GM12875 (cell line): Measurements from ENCODE around the gene WDPCP.

Source experiments
- H3K4me3 ChIP-seq: one replicate; pipeline ENCODE4 v1.5.1; 2011; ENCODE audit warnings: low read depth, low read length, control low read depth
- TF ChIP-seq, protein P1 (sequence below): IDR thresholded peaks from 2 replicates; pipeline ENCODE4 v1.5.1; 2011; ENCODE audit warnings: low read depth, mild to moderate bottlenecking, control low read depth, inconsistent platforms, low read length, moderate library complexity, borderline replicate concordance; ENCODE audit not compliant: insufficient read depth

Gene WDPCP

DNA sequence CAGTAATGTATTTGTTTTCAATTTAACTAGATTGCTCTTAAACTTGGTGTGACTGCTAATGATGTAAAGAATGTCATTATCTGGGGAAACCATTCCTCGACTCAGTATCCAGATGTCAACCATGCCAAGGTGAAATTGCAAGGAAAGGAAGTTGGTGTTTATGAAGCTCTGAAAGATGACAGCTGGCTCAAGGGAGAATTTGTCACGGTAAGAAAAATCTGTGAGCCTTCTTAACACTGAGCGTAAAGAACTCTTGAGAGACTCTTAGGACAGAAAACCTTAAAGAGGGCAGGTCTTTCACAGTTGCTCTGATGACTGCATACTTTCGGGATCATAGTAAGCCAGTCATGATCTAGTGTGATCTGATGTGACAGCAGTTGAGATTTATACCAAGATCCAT lies 16.4 kb upstream of the WDPCP start:
- TF ChIP-seq, protein P1, sequence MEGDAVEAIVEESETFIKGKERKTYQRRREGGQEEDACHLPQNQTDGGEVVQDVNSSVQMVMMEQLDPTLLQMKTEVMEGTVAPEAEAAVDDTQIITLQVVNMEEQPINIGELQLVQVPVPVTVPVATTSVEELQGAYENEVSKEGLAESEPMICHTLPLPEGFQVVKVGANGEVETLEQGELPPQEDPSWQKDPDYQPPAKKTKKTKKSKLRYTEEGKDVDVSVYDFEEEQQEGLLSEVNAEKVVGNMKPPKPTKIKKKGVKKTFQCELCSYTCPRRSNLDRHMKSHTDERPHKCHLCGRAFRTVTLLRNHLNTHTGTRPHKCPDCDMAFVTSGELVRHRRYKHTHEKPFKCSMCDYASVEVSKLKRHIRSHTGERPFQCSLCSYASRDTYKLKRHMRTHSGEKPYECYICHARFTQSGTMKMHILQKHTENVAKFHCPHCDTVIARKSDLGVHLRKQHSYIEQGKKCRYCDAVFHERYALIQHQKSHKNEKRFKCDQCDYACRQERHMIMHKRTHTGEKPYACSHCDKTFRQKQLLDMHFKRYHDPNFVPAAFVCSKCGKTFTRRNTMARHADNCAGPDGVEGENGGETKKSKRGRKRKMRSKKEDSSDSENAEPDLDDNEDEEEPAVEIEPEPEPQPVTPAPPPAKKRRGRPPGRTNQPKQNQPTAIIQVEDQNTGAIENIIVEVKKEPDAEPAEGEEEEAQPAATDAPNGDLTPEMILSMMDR, result no peak
- no peak overlapping the region for H3K4me3 ChIP-seq

DNA sequence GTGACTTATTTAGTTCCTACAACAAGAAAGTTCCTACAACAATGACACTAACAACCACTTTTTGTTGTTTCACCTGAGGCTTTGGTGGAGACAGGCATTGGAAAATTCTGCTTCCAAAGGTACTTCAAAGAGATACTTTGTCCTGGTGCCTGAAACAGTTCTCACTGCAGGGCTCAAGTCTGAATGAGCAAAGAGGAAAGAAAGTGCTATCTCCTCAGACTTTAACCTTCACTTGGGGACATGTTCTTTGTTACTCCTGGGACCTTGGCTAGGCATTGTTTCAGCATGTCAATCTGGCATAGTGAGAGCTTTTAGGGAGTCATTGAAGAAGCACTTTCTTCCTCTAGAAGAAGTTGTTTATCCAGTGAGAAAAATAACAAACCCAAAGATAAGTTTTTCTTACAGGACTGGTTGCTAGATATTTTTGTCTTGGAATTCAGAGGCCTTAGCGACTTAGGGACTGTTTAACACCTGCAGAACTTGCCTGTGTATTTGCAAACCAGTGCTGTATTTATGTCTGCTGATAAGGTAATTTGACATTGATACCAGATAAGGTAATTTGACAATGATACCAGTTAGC lies 12.7 kb upstream of the WDPCP start:
- no peak overlapping the region for H3K4me3 ChIP-seq
- TF ChIP-seq, protein P1, result no peak

DNA sequence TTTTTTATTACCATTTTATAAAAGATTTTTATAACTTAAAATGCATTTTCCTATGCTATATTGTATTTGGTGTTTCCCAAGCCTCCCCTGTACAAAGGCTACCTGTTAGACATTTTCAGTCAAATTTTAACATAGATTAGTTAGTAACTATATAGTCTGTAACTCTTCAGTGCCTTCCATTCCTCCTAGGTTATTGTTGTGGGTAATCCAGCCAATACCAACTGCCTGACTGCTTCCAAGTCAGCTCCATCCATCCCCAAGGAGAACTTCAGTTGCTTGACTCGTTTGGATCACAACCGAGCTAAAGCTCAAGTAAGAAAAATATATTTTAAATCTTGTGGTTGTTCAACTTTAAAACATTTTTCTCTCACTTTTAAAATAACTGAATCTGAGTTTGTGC lies 10.7 kb upstream of the WDPCP start:
- H3K4me3 ChIP-seq, result no peak overlapping the region
- TF ChIP-seq, protein P1, result no peak

DNA sequence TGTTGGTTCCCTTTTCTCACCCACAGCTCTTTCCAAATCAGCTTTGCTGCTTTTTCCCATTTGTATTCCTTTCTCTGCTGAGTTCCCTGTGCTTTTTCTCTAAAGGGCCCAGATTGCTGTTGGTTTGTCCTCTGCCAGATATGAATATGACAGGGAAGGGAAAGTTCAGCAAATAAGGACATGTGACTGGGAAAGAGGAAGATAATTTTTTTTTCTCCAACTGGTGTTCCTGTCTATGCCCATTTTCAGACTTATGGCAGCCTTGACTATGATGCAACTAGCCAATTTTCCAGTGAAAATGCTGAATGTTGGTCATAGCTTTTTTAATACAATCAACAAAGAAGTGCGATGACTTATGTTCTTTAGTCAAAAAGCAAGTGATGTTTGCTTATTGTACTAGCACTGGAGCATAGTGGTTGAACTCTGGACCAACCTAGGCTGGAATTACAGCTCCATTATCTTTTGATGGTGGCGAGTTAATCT lies 8.2 kb upstream of the WDPCP start:
- TF ChIP-seq, protein P1, result no peak
- H3K4me3 ChIP-seq, result no peak overlapping the region

DNA sequence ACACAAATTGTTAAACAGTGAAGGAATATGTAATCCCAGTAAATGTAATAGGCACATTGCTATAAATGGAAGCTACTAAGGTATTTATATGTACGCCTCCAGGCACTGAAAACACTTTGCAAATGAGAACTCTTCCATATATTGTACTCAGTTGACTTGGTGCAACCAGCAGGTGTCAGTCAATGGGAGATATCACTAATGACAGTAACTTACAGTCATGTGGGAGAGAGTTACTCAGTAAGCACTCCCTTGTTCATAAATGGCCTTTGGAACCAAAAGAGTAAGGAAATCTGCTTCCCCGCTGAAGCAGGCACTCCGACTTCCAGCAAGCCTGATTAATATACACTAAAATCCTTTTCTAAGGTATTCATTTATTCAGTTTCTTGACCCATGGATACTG lies 6.4 kb upstream of the WDPCP start:
- TF ChIP-seq, protein P1, result no peak
- H3K4me3 ChIP-seq, result no peak overlapping the region

DNA sequence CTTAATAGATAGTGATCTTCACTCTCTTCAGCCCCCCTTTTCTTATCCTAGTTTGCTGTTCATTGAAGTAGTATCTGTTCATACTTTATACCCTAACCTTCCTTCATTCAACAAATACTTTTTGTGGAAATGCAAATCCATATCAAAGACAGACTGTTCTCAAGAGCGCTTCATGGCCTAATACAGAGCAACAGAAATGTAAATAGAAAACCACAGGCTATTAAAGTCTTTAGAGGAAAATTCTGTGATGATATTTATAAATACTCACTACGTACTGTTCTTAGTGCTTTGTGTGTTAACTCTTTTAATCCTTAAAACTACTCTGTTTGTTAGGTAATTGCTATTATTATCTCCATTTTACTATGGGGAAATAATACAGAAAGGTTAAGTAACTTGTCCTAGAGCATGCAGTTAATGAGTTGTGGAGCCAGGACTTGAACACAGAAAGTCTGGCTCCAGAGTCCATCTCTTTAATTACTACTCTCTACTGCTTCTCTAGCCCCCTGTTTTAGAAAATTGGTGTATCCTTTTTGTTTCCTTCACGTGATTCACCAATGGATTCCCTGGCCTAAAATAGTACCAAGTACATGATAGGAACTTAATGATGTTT lies 3.4 kb upstream of the WDPCP start:
- H3K4me3 ChIP-seq, result no peak overlapping the region
- TF ChIP-seq, protein P1, result no peak
